HEK293 (cell line): ENCODE results near the gene TRIM33.

ENCODE experiments used
- CTCF ChIA-PET: fragments of 350-600 bp; formaldehyde crosslinking; extraction: SDS; loops from one replicate; lab custom pipeline; 2021; ENCODE audit warnings: antibody characterized with exemption; lab: Yijun Ruan, JAX
- POLR2A ChIA-PET: fragments of 300-600 bp; formaldehyde crosslinking; extraction: SDS; loops from one replicate; lab custom pipeline; 2020; ENCODE audit warnings: antibody characterized with exemption, inconsistent platforms; lab: Yijun Ruan, JAX
- H3K27ac ChIP-seq: fragments of 200-500 bp; sonication (Bioruptor generic); 2 replicates; pipeline ENCODE4 v1.5.1; 2014; ENCODE audit warnings: low read depth, low read length, control low read depth, inconsistent platforms; ENCODE audit errors: extremely low read depth
- H3K36me3 ChIP-seq, 2 experiments: fragments of 200-500 bp in 1 of 2; sonication (Bioruptor generic) in 1 of 2; 1 replicate in 1 of 2; 2 replicates in 1 of 2; pipeline ENCODE4 v1.5.1; 2014 to 2017; ENCODE audit warnings: inconsistent platforms in 2 of 2, low read length in 2 of 2; ENCODE audit not compliant: control insufficient read depth in 2 of 2, insufficient read depth in 1 of 2
- H3K4me1 ChIP-seq: fragments of 200-500 bp; sonication (Bioruptor generic); 2 replicates; pipeline ENCODE4 v1.5.1; 2014; ENCODE audit warnings: mild to moderate bottlenecking, low read length, inconsistent platforms; ENCODE audit not compliant: control insufficient read depth, insufficient read depth
- H3K4me3 ChIP-seq: 2 replicates; pipeline ENCODE4 v1.5.1; 2011; ENCODE audit warnings: low read depth, mild to moderate bottlenecking, control low read depth, low read length, moderate library complexity
- H3K9me3 ChIP-seq: fragments of 200-500 bp; sonication (Bioruptor generic); 2 replicates; pipeline ENCODE4 v1.5.1; 2014; ENCODE audit warnings: low read depth, low read length, inconsistent platforms; ENCODE audit not compliant: control insufficient read depth, insufficient read depth
- HOXC10 ChIP-seq: sonication (generic); formaldehyde crosslinking; IDR thresholded peaks from 2 replicates; pipeline ENCODE4 v1.8.1; 2023; ENCODE audit warnings: mild to moderate bottlenecking, missing genetic modification reagents
- KLF16 ChIP-seq: fragments of 450-650 bp; formaldehyde crosslinking; IDR thresholded peaks from 2 replicates; pipeline ENCODE4 v1.5.1; 2017; ENCODE audit warnings: missing biosample characterization, missing genetic modification characterization
- OSR2 ChIP-seq: fragments of 450-650 bp; formaldehyde crosslinking; IDR thresholded peaks from 2 replicates; pipeline ENCODE4 v1.5.1; 2016; ENCODE audit warnings: missing biosample characterization, missing genetic modification characterization
- PRDM10 ChIP-seq: fragments of 450-650 bp; formaldehyde crosslinking; IDR thresholded peaks from 2 replicates; pipeline ENCODE4 v1.5.1; 2016; ENCODE audit warnings: missing biosample characterization, missing genetic modification characterization
- ZBTB49 ChIP-seq: fragments of 450-650 bp; formaldehyde crosslinking; IDR thresholded peaks from 2 replicates; pipeline ENCODE4 v1.5.1; 2016; ENCODE audit warnings: missing biosample characterization, missing genetic modification characterization, low read depth
- ZFP69B ChIP-seq: fragments of 450-650 bp; formaldehyde crosslinking; IDR thresholded peaks from 2 replicates; pipeline ENCODE4 v1.5.1; 2016; ENCODE audit warnings: missing biosample characterization, missing genetic modification characterization
- ZNF112 ChIP-seq: fragments of 450-650 bp; formaldehyde crosslinking; IDR thresholded peaks from 2 replicates; pipeline ENCODE4 v1.5.0; 2017; ENCODE audit warnings: missing biosample characterization, missing genetic modification characterization
- ZNF121 ChIP-seq: fragments of 450-650 bp; formaldehyde crosslinking; IDR thresholded peaks from 2 replicates; pipeline ENCODE4 v1.5.1; 2016; ENCODE audit warnings: missing biosample characterization, missing genetic modification characterization
- ZNF18 ChIP-seq: fragments of 450-650 bp; formaldehyde crosslinking; IDR thresholded peaks from 2 replicates; pipeline ENCODE4 v1.5.1; 2016; ENCODE audit warnings: missing biosample characterization, missing genetic modification characterization
- ZNF211 ChIP-seq: fragments of 450-650 bp; formaldehyde crosslinking; IDR thresholded peaks from 2 replicates; pipeline ENCODE4 v1.5.1; 2016; ENCODE audit warnings: low read depth, missing biosample characterization, missing genetic modification characterization
- ZNF324 ChIP-seq: fragments of 450-650 bp; formaldehyde crosslinking; IDR thresholded peaks from 2 replicates; pipeline ENCODE4 v1.5.1; 2016; ENCODE audit warnings: missing biosample characterization, missing genetic modification characterization
- ZNF350 ChIP-seq: fragments of 450-650 bp; formaldehyde crosslinking; IDR thresholded peaks from 2 replicates; pipeline ENCODE4 v1.5.0; 2017; ENCODE audit warnings: missing biosample characterization, mild to moderate bottlenecking, missing genetic modification characterization
- ZNF366 ChIP-seq: fragments of 450-650 bp; formaldehyde crosslinking; conservative IDR thresholded peaks from 2 replicates; pipeline ENCODE4 v1.5.1; 2016; ENCODE audit warnings: missing biosample characterization, missing genetic modification characterization
- ZNF416 ChIP-seq: fragments of 450-650 bp; formaldehyde crosslinking; IDR thresholded peaks from 2 replicates; pipeline ENCODE4 v1.5.1; 2016; ENCODE audit warnings: missing biosample characterization, missing genetic modification characterization

Gene TRIM33

GRCh38 chr1:114551400-114551799 lies 40.4 kb upstream of the TRIM33 start (continued):
- no peak for TF ChIP-seq ZBTB49 (tag by site-specific recombination)

- Histone ChIP-seq H3K4me3 (no peak overlapping the region), H3K9me3 (no peaks in the 10 kb centered on the region), H3K27ac (no peak overlapping the region), H3K4me1 (no peaks in the 10 kb centered on the region), H3K36me3 (no peaks in the 10 kb centered on the region)
- ChIA-PET CTCF (interaction anchor here (0.6 kb wide), 1 partner anchor 20 kb away, joined by 3 read pairs; no protein-coding TSS in a partner anchor), POLR2A (interaction anchor here (0.7 kb wide), 1 partner anchor 9 kb away, joined by 4 read pairs; no protein-coding TSS in a partner anchor)
- TF ChIP-seq ZFP69B (tag by site-specific recombination) (no peak), KLF16 (tag by site-specific recombination) (no peak), ZNF211 (tag by site-specific recombination) (no peak), HOXC10 (CRISPR knock-in tag) (no peak), ZNF366 (tag by site-specific recombination) (no peak), ZNF121 (no peak), ZNF324 (no peak), OSR2 (no peak), ZNF112 (tag by site-specific recombination) (no peak)
These were observed 39.3 kb upstream of the TRIM33 start for GRCh38 chr1:114550336-114550735.

- no peak overlapping the region for H3K27ac ChIP-seq
- H3K4me1 ChIP-seq = no peaks in the 10 kb centered on the region
- ChIA-PET CTCF (interaction anchor here (0.6 to 0.7 kb wide), 2 partner anchors 231 to 248 kb away, joined by 3 to 5 read pairs; no protein-coding TSS in a partner anchor), POLR2A (no interaction called here)
- no peak overlapping the region for H3K4me3 ChIP-seq
- TF ChIP-seq ZNF416 (tag by site-specific recombination) (no peak), ZNF350 (tag by site-specific recombination) (no peak), PRDM10 (no peak), ZNF18 (tag by site-specific recombination) (no peak)
- no peaks in the 10 kb centered on the region for H3K9me3 ChIP-seq
- H3K36me3 ChIP-seq = no peaks in the 10 kb centered on the region
These were observed 38.1 kb upstream of the TRIM33 start for GRCh38 chr1:114549137-114549536.
